SK-N-SH treated with all-trans-retinoic acid at 6 μM for 48 hours (cell line): Measurements from ENCODE around the gene CNN2.

Source experiments
- ARNTL ChIP-seq: fragments of 450-650 bp; formaldehyde crosslinking; IDR thresholded peaks from 2 replicates; pipeline ENCODE4 v1.5.0; 2020; ENCODE audit warnings: low read depth, mild to moderate bottlenecking, moderate library complexity, borderline replicate concordance
- BACH2 ChIP-seq: fragments of 250-450 bp; sonication (Bioruptor Pico); IDR thresholded peaks from 2 replicates; pipeline ENCODE4 v1.9.0; 2021; ENCODE audit warnings: mild to moderate bottlenecking, borderline replicate concordance
- CREB5 ChIP-seq: fragments of 250-450 bp; sonication (Bioruptor Pico); IDR thresholded peaks from 2 replicates; pipeline ENCODE4 v1.5.1; 2020; ENCODE audit warnings: low read depth, mild to moderate bottlenecking, moderate library complexity
- CSDC2 ChIP-seq: fragments of 250-450 bp; sonication (Bioruptor Pico); IDR thresholded peaks from 2 replicates; pipeline ENCODE4 v1.5.0; 2020; ENCODE audit warnings: mild to moderate bottlenecking, moderate library complexity
- RARB ChIP-seq: fragments of 250-450 bp; sonication (Bioruptor Pico); IDR thresholded peaks from 2 replicates; pipeline ENCODE4 v1.8.0; 2021; ENCODE audit warnings: mild to moderate bottlenecking, moderate library complexity
- SNAI2 ChIP-seq: fragments of 250-450 bp; sonication (Bioruptor Pico); IDR thresholded peaks from 2 replicates; pipeline ENCODE4 v1.5.0; 2020; ENCODE audit warnings: mild to moderate bottlenecking, moderate library complexity
- TCF4 ChIP-seq: fragments of 250-450 bp; sonication (Bioruptor Pico); IDR thresholded peaks from 2 replicates; pipeline ENCODE4 v1.8.0; 2021; ENCODE audit warnings: mild to moderate bottlenecking, moderate library complexity, borderline replicate concordance
- TSHZ2 ChIP-seq: fragments of 250-450 bp; sonication (Bioruptor Pico); IDR thresholded peaks from 2 replicates; pipeline ENCODE4 v1.5.0; 2020; ENCODE audit warnings: mild to moderate bottlenecking, moderate library complexity
- ZC3H10 ChIP-seq: fragments of 250-450 bp; sonication (Bioruptor Pico); IDR thresholded peaks from 2 replicates; pipeline ENCODE4 v1.5.1; 2021; ENCODE audit warnings: mild to moderate bottlenecking, moderate library complexity
- ZFP3 ChIP-seq: fragments of 250-450 bp; sonication (Bioruptor Pico); IDR thresholded peaks from 2 replicates; pipeline ENCODE4 v1.5.0; 2020; ENCODE audit warnings: mild to moderate bottlenecking, moderate library complexity
- ZFP30 ChIP-seq: fragments of 450-650 bp; formaldehyde crosslinking; IDR thresholded peaks from 2 replicates; pipeline ENCODE4 v1.5.0; 2022; ENCODE audit warnings: mild to moderate bottlenecking, moderate library complexity
- TF ChIP-seq, protein P1 (sequence below): fragments of 250-450 bp; sonication (Bioruptor Pico); IDR thresholded peaks from 2 replicates; pipeline ENCODE4 v1.5.1; 2021; ENCODE audit warnings: mild to moderate bottlenecking, moderate library complexity
- TF ChIP-seq, protein P2 (sequence below): fragments of 250-450 bp; sonication (Bioruptor Pico); IDR thresholded peaks from 2 replicates; pipeline ENCODE4 v1.8.0; 2021; ENCODE audit warnings: low read depth, mild to moderate bottlenecking, moderate library complexity, borderline replicate concordance

DNA sequence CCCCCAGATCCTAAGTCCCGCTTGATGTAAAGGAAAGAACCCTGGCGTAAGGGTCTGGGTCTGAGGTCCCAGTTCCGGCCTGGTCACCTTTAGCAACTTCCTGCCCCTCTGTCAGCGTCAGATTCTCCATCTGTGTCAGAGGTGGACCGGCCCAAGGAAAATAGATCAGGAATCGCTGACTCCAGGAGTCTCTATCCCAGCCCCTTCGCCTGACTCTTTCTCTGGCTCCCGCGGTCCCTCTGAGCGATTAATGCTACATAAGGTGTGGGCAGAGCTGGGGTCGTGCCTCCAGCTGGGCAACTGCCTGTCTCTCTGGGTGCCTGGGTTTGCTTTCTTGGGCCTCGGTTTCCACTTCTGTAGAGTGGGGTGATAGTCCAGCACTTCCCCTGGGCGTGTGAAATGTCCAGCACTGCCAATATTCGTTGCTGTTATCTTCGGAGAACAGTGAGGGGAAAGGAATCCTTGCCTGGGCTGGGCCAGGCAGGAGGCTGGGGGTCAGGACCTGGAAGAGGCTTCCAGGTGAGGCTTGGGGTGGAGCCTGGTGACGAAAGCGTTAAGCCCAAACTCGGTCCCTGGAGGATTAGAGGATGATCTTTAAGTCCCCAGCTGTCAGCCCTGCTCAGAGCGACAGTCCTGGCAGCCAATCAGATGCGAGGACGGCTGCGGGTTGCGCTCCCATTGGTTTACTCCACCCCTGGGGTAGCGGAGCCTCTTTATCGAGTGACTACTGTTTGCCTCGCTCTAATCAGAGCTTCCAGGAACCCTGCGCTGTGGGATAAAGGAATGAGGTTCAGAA lies 14.3 kb downstream of the CNN2 start:
- TF ChIP-seq ZFP3 (CRISPR knock-in tag) (no peak), RARB (no peak), ZFP30 (CRISPR knock-in tag) (no peak), ARNTL (CRISPR knock-in tag) (no peak), SNAI2 (CRISPR knock-in tag) (no peak), TCF4 (no peak), CREB5 (no peak), CSDC2 (CRISPR knock-in tag) (no peak), TSHZ2 (CRISPR knock-in tag) (no peak), ZC3H10 (CRISPR knock-in tag) (no peak), BACH2 (CRISPR knock-in tag) (no peak)
- TF ChIP-seq, protein P1, sequence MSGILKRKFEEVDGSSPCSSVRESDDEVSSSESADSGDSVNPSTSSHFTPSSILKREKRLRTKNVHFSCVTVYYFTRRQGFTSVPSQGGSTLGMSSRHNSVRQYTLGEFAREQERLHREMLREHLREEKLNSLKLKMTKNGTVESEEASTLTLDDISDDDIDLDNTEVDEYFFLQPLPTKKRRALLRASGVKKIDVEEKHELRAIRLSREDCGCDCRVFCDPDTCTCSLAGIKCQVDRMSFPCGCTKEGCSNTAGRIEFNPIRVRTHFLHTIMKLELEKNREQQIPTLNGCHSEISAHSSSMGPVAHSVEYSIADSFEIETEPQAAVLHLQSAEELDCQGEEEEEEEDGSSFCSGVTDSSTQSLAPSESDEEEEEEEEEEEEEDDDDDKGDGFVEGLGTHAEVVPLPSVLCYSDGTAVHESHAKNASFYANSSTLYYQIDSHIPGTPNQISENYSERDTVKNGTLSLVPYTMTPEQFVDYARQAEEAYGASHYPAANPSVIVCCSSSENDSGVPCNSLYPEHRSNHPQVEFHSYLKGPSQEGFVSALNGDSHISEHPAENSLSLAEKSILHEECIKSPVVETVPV (CRISPR knock-in tag): no peak
- TF ChIP-seq, protein P2, sequence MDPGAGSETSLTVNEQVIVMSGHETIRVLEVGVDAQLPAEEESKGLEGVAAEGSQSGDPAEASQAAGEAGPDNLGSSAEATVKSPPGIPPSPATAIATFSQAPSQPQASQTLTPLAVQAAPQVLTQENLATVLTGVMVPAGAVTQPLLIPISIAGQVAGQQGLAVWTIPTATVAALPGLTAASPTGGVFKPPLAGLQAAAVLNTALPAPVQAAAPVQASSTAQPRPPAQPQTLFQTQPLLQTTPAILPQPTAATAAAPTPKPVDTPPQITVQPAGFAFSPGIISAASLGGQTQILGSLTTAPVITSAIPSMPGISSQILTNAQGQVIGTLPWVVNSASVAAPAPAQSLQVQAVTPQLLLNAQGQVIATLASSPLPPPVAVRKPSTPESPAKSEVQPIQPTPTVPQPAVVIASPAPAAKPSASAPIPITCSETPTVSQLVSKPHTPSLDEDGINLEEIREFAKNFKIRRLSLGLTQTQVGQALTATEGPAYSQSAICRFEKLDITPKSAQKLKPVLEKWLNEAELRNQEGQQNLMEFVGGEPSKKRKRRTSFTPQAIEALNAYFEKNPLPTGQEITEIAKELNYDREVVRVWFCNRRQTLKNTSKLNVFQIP (CRISPR knock-in tag): no peak
